Kasumi-1 (cell line): ENCODE measurements around the gene ZSCAN31.
"Not testable (repeated sequence)": the region's sequence is repeated elsewhere in the genome, so short reads cannot be mapped to it uniquely, and the experiment has no call there.

Source experiments
- DNase-seq, 2 experiments: peaks; one replicate each; lab custom pipeline; 2025; lab: John Stamatoyannopoulos, UW

The ZSCAN31 gene

GRCh38 chr6:28335564-28336283 lies at the start of gene ZSCAN31:
ZSCAN31 (minus strand) TSS chr6:28336148; CDS start chr6:28329683, 6,465 bp downstream.
- DNase-seq, result peak; percentile 95 to 96

- no peak for DNase-seq
Observed at GRCh38 chr6:28384143-28384533, 48.2 kb upstream of the ZSCAN31 start.

GRCh38 chr6:28383235-28384142 lies 47.5 kb upstream of the ZSCAN31 start:
- DNase-seq, result peak; percentile 91 to 96

- DNase-seq, result no peak
Observed at GRCh38 chr6:28380381-28380780, 44.4 kb upstream of the ZSCAN31 start.

GRCh38 chr6:28378644-28379043 lies 42.7 kb upstream of the ZSCAN31 start:
- no peak for DNase-seq

GRCh38 chr6:28377879-28378278 lies 41.9 kb upstream of the ZSCAN31 start:
- no peak for DNase-seq

- no peak for DNase-seq
Observed at GRCh38 chr6:28373925-28374324, 38.0 kb upstream of the ZSCAN31 start.

GRCh38 chr6:28371706-28372451 lies 35.9 kb upstream of the ZSCAN31 start:
- DNase-seq, result no peak

- DNase-seq, result no peak
Observed at GRCh38 chr6:28371280-28371679, 35.3 kb upstream of the ZSCAN31 start.

GRCh38 chr6:28370440-28370839 lies 34.5 kb upstream of the ZSCAN31 start:
- DNase-seq, result no peak

GRCh38 chr6:28369463-28369862 lies 33.5 kb upstream of the ZSCAN31 start:
- DNase-seq, result no peak

GRCh38 chr6:28368522-28368921 lies 32.6 kb upstream of the ZSCAN31 start:
- DNase-seq, result no peak

GRCh38 chr6:28365590-28365989 lies 29.6 kb upstream of the ZSCAN31 start:
- DNase-seq, result not testable (repeated sequence)

GRCh38 chr6:28360961-28361360 lies 25.0 kb upstream of the ZSCAN31 start:
- DNase-seq, result no peak

- not testable (repeated sequence) for DNase-seq
Observed at GRCh38 chr6:28359562-28359961, 23.6 kb upstream of the ZSCAN31 start.

- no peak for DNase-seq
Observed at GRCh38 chr6:28357036-28357435, 21.1 kb upstream of the ZSCAN31 start.

- no peak for DNase-seq
Observed at GRCh38 chr6:28356666-28357020, 20.7 kb upstream of the ZSCAN31 start.

- peak; percentile 77 to 79 for DNase-seq
Observed at GRCh38 chr6:28355743-28356665, 20.1 kb upstream of the ZSCAN31 start.

- DNase-seq, result no peak
Observed at GRCh38 chr6:28354688-28355554, 19.0 kb upstream of the ZSCAN31 start.

- DNase-seq, result no peak
Observed at GRCh38 chr6:28353981-28354676, 18.2 kb upstream of the ZSCAN31 start.
